GM18498 (cell line): ENCODE data around the gene FLII.
"Not testable (repeated sequence)": the region's sequence is repeated elsewhere in the genome, so short reads cannot be mapped to it uniquely, and the experiment has no call there.

ENCODE experiments used
- ATAC-seq: cut with Tn5 transposase; IDR thresholded peaks from one replicate; pipeline ENCODE4 v1.9.1; 2021; ENCODE audit warnings: mild to moderate bottlenecking, moderate library complexity; ENCODE audit not compliant: unreplicated experiment

The FLII gene

DNA sequence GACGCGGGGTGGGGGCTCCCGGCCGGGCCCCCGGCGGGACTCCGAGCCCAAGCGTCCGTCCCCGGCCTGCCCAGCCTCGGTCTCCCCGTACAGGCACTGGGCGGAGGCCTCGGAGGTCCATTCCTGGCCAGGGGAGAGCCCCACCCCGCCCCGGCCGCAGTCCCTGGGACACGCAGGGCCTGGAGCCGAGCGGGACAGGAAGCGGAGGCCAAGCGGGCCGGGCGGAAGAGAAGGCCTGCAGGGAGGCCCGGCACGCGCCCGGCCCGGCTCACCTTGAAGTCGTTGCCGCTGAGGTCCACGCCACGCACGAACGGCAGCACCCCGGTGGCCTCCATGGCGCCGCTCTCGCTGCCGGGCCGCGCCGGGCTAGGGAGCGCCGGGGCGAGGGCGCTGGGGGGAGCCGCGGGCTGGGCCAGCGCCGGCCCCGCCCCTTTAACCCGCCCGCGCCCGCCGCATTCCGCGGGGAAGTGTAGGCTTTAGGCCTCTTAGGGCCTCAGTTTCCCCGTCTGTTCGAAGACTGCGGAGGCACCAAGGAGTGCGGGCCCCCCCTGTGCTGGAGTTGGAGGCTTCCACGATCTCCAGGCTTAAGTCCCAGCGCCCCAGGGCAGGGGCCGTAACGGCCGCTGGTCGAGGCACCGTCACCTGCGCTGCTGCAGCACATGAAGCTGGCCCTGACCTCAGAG is at the start of gene FLII:
Gene FLII (minus strand): TSS at position 383 of the 683 bp plus-strand sequence. CDS start 48 bp downstream, at position 335.
- ATAC-seq: peak; percentile 42

DNA sequence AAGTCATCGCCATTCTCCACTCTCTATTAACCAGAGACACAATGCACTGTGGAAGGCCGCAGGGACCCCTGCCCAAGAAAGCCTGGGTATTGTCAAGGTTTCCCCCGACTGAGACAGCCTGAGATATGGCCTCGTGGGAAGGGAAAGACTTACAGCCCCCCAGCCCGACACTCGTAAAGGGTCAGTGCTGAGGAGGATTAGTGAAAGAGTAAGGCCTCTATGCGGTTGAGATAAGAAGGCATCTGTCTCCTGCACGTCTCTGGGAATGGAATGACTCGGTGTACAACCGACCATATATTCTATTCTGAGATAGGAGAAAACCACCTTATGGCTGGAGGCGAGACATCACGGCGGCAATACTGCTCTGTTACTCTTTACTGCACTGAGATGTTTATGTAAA is 44.7 kb upstream of the FLII start:
- ATAC-seq: not testable (repeated sequence)

DNA sequence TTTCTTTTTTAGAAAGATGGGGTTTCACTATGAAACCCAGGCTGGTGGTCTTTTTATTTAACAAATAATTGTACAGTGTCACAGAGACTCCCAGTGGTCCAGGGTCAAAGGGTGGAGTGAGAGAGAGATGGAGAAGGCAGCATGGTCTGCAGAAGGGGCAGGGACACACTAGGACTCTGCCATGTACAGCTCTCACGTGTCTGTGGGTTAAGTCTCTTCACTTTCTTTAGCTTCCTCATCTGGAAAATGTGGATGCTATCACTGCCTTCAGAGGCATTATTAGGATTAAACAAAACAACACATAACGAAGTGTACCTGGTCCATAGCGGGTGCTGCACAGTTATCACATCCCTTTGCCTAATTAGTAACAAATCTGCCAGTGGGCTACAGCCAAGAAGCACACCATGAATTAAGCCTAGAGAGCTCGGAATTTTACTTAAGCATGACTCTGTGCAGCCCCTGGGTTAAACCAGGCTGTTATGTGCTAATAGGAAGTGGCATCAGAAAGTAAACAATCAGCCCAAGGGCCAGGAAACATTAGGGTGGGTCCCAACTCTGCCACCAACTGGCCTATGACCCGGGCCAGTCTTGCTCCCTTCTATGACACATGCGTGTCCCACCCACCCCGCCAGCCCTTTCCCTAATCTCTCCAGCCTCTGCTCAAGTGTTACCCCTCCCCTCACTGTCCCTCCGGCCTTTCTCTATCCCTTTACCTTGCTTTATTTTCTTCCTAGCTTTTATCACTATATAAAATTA is 42.4 kb upstream of the FLII start:
- no peak for ATAC-seq

DNA sequence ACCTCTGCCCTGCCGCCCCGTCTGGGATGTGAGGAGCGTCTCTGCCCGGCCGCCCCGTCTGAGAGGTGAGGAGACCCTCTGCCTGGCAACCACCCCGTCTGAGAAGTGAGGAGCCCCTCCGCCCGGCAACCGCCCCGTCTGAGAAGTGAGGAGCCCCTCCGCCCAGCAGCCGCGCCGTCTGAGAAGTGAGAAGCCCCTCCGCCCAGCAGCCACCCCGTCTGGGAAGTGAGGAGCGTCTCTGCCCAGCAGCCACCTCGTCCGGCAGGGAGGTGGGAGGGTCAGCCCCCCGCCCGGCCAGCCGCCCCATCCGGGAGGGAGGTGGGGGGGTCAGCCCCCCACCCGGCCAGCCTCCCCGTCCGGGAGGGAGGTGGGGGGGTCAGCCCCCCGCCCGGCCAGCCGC is 39.5 kb upstream of the FLII start:
- not testable (repeated sequence) for ATAC-seq

DNA sequence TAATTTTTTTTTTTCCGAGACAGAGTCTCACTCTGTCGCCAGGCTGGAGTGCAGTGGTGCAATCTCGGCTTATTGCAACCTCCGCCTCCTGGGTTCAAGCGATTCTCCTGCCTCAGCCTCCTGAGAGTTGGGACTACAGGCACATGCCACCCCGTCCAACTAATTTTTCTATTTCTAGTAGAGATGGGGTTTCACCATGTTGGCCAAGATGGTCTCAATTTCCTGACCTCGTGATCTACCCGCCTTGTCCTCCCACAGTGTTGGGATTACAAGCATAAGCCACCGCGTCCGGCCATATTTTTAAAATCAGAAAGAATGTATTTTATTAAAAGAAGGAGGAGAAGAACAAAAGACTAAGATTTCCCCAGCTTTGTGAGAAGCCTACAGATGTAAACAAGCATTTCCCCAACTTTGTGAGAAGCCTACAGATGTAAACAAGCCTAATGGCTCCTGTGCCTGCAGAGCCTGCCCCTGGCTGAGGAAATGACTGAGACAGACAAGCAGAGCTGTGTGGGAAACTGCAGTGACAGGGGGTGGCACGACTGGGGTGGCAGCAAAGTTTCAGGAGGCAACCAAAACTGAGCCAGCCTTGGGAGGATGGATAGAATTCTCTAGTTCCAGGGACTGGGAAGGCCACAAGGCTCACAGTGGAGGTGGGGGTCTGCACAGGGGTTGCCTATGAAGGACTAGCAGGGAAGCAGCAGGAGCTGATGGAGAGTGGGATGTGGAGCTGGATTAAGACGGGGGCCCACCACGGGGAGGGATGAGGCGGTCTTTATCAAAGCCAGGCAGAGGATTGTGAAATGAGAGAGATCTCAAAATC is 33.4 kb upstream of the FLII start:
- ATAC-seq: no peak

DNA sequence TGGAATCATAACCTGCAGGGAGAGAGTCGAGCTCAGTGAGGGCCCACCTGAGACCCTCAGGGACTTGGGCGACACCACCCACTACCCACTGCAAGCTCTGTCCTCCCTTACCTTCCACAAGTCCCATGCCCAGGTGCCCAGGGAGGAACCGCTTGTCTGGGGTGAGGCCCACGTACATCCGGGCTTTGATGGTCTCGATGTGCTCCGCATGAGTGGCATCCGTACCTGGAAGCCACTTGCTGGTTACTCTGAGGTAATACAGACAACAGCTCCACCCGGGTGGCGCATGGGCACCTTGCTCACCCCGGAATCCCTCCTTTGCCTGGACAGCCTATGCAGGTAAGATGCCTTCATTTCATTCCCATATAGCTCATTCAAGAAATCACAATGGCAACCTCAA is 26.8 kb upstream of the FLII start:
- no peak for ATAC-seq

DNA sequence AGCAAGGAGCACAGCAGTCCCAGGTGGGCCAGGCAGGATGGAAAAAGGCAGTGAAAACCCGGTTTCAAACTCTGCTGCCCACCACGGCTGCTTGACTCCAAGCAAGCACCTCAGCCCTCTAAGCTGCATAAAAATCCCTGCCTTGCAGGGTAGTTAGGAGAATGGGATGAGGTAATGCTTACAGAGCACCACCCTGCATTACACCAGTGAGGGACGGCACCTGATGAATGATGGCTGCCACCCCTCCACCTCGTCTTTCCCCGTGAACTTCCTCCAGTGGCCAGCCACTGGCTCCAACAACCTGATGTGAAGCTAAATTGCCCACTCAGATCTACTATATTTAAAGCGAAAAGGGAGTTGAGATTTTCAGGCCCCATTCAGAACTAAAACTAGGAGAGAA is 23.2 kb upstream of the FLII start:
- no peak for ATAC-seq

DNA sequence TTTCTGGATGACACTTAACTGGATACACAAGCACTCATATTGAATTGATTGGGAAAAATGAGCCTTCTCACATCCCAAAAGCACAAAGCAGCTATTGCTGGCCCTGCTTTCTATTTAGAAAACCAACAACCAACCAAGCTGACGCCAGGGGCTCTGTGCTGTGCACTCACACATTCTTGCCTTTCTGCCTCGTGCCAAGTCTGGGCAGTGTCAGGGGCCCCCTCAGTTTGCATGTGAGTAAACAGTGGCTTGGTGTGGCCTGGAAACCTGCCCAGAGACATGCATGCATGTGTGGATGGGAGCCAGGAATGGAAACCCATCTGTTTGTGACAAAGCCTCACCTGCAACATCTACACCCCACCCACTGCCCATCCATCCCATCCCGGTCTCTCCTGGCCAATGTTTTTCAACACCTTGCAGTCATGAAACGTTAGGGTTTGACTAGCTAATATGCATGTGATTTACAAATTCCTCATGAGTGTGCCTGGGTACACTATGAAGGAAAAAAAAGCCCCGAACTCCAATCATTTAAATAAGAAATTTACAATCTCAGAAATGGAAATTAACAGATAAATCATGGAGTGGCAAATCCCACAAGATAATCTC is 22.3 kb upstream of the FLII start:
- ATAC-seq: no peak

DNA sequence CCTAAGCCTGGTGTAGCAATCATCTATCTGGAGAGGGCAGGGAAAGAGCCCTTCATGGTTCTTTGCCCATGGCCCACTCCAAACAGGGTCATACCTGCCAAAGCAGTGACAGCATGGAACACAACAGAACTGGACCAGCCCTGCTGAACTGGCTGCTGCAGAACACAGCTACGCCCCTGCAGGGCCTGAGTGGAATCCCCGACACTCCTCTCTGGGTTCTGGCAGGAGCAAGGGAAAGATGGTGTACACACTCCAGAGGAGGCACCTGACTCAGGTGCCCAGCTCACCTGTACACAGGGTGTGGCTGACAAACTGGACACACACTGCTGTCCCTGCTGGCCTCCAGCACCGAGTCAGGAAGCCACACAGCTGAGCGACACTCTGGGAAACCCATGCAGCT is 21.7 kb upstream of the FLII start:
- no peak for ATAC-seq

DNA sequence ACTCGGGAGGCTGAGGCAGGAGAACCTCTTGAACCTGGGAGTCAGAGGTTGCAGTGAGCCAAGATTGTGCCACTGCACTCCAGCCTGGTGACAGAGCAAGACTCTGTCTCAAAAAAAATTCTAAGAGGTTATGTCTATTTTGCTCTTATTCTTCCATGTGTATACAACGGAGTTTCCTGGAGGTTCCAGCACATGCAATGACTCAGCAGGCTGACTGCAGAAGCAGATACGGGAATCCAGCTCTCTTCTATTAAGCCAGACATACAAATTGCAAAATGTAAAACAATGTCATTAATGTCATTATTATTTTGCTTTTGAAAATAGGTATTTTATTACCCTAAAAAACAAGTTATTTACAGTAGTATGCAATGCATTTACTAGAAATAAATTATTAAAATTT is 20.3 kb upstream of the FLII start:
- no peak for ATAC-seq

DNA sequence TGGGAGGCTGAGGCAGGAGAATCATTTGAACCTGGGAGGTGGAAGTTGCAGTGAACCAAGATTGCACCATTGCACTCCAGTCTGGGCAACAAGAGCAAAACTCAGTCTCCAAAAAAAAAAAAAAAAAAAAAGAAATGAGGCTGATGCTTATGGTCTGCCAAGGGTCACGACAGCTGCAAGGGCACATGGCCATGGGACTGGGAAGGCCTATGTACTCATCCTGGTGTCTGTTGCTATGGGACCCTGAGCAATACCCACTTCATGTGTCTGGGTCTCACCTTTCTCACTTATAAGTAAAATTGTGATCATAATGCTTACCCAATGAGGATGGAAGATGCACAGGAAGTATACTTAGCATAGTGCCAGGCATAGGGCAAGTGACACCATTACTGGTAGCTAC is 18.5 kb upstream of the FLII start:
- ATAC-seq: no peak

DNA sequence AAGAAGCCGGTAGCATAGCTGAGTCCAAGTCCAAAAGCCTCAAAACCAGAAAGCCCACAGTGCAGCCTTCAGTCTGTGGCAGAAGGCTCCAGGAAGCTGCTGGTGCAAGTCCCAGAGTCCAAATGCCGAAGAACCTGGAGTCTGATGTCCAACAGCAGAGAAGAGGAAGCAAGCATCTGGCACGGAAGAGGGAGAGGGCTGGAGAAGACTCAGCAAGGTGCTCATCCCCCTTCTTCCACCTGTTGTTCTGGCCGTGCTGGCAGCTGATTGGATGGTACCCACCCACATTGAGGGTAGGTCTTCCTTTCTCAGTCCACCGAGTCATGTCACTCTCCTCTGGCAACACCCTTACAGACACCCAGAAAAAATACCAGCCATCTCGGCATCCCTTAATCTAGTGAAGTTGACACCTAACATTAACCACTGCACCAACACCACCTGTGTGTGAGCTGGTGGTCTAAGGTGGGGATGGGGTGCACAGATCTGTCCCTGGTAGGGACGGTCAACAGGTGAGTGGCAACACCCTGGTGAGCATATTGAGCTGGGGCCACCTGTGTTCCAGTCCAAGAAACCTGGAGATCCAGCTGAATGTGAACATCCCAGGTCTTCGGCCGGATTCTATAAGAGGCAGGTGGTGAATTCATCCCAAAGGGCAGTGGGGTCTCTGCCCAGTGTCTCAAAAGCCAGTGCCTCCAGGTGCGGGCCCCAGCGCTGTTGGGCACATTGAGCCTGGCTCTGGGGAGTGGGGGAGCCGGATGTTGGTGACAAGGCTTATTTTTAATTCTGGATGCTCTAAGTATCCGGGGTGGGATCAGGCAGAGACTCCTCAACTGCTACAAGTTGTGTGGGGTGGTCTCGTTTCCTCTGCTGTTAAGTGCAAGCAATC is 11.8 kb upstream of the FLII start:
- ATAC-seq: no peak

DNA sequence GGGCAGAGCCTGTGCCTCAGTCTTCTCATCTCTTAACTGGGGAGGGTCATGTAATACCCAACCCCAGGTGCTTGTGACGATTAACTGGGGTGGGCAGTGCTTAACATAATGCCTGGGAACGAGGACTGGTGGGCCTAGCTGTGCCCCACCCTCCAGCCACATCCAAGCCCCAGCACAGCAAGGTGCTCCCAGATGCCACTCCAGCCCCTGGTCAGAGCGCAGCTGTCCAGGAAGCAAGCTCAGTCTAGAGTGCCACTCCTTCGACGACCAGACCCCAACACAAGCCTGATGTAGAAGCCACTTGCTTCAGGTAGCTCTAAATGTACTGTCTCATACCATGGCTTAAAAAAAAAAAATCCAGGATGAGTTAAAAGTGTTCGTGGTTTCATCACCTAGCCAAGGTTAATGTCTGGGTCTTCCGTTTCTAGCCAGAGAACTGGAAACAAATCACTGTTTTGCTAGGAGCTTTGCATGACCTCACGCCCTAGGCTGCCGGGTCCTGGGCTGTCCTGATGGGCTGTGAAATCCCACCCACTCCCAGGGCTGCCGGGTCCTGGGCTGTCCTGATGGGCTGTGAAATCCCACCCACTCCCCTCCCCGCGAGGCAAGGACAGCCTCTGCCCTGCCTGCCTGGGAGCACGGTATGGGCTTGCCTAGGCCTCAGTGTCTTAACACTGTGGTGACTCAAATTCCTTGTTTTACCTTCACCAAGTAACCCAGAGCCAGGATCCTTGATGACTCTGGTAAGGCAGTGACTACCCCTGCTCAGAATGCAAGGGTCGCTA is 9.6 kb upstream of the FLII start:
- no peak for ATAC-seq

DNA sequence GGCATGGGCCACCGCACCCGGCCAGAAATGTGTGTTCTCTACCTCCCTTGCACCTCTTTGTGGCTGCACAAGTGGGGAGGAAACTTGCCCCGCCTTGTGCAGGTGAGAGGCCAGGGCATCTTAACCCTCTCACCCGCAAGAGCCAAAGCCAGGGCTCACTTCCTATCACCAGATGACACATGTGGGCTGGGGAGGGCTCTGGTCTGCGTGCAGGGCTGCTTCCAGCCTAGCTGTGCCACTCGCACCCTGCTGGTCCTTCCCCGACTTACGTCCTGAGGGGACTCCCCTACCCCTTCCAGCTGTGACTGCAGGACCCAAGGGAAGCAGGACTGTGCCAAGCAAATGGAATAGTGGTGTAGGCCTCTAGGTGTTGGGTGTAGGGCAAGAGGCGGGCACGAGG is 8.8 kb upstream of the FLII start:
- ATAC-seq: no peak

DNA sequence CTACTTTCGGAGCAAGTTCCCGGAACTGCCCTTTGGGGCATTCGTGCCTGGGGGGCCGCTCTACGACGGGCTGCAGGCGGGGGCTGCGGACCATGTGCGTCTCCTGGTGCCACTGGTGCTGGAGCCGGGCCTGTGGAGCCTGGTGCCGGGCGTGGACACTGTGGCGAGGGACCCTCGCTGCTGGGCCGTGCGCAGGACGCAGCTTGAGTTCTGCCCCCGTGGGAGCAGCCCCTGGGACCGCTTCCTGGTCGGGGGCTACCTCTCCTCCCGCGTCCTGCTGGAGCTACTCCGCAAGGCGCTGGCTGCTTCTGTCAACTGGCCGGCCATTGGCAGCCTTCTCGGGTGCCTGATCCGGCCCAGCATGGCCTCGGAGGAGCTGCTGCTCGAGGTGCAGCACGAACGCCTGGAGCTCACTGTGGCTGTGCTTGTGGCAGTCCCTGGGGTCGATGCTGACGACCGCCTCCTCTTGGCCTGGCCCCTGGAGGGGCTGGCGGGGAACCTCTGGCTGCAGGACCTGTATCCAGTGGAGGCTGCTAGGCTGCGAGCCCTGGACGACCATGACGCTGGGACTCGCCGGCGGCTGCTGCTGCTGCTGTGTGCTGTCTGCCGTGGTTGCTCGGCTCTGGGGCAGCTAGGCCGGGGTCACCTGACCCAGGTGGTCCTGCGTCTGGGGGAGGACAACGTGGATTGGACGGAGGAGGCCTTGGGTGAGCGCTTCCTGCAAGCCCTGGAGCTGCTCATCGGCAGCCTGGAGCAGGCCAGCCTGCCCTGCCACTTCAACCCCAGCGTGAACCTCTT is 5.5 kb upstream of the FLII start:
- ATAC-seq: no peak

DNA sequence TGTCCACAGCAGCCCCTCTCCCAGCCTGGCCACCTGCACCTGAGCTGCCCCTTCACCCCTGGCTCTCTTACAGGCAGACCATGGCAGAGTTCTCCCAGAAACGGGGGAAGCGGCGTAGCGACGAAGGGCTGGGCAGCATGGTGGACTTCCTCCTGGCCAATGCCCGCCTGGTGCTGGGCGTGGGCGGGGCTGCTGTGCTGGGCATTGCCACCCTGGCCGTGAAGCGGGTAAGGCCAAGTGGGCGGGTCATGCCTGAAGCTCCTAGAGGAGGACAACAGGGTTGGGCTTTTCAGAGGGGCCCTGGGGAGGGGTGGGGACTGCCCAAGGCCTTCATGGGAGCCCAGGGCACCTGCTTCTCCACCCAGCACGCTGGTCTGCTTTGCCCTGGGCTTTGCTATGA is 4.1 kb upstream of the FLII start:
- ATAC-seq: no peak

DNA sequence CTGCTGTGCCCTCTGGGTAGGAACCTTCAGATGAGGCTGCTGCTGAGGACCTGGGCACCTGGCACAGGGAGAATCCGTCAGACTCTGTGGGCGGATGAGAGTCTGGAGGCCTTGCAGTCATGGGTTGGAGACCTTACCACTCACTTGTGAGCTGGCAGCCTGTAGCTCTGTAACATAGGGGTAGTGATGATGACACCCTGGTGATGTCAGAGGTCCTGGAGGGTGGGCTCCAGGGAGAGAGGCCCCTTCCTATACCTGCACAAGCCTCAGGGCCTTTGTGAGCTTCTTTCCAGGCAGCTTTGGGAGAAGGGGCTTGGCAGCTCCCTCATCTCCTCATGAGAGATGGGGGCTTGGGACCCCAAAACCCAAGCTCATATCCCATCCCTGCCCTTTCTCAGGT is 3.6 kb upstream of the FLII start:
- ATAC-seq: no peak

DNA sequence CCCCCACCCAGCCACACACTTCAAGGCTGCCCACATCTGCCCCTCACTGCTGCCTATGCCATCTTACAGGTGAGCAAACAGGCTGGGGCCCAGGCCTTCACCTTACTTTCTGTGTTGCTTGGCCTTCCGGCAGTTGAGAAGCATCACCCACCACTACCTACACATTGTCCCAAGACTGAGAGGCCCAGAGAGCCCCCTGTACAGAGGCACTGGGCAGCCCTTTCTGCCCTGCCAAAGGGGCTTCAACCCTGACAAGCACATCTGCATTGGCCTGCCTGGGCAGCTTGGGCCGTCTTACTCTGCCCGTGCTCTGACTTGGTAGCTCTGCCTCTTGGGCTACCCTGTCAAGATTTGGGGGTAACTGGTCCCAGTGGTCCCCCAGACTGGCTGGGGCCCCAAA is 3.1 kb upstream of the FLII start:
- no peak for ATAC-seq

DNA sequence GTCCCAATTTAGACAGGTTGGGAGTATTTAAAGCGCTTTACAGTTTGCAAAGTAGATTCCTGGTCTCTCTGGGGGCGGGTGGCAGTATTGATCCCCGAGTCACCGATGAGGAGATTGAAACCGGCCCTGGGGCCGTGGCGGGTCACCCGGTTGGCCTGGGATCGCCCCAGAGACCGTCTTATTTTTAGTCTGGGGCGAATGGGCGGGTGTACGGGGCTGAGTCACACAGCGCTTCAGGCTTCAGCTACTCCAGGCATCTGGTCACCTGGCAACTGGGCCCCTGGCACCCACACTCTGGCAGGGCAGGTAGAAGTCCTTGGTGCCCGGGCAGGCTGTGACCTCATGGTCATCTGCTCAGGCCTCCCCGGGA is 2.6 kb upstream of the FLII start:
- ATAC-seq: peak; percentile 9
